GM15510 (cell line): ENCODE data around the gene QRFP.

Experiments used
- POLR2A ChIP-seq: IDR thresholded peaks from 3 replicates; pipeline ENCODE4 v1.6.1; 2011; ENCODE audit warnings: borderline replicate concordance; ENCODE audit not compliant: insufficient read length; ENCODE audit errors: extremely low read depth

QRFP gene

GRCh38 chr9:130870491-130871381, 25.9 kb downstream of the QRFP start:
- no peak for TF ChIP-seq POLR2A

- no peak for TF ChIP-seq POLR2A
These were observed 27.4 kb downstream of the QRFP start for GRCh38 chr9:130869250-130869649.

DNA sequence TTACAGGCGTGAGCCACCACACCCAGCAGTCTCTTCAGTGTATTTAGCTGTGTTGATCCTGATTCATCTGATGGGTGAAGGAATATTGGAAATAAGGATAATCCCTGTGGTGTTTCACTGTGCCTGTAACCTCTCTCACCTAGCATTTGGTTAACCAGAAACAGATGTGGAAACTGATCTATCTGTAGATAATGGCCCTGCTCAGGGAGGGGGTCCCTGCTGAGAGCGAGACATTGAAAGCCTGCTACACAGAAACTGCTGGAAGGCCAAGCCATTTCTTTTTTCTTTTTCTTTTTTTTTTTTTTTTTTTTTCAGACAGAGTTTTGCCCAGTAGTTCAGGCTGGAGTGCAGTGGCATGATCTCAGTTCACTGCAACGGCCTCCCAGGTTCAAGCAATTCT, 28.4 kb downstream of the QRFP start:
- no peak for TF ChIP-seq POLR2A

DNA sequence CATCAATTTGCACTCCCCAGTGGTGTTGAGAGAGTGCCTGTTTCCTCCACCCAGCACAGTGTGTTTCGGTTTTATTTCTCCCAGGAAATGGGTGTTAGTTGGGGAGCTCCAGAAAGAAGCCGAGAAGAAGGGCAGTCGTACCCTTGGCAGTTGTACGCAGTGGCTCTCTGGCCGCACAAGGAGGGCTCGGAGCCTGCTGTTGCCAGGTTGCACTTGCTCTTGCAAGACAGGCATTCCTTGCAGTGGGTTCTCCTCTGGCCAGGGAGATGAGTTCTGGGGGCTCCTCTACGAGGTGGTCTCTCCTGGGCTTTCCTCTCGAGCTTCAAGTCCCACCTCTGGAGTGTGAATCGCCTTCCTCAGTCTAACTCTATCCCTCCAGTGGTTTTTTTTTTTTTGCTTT, 29.1 kb downstream of the QRFP start:
- no peak for TF ChIP-seq POLR2A

- no peak for TF ChIP-seq POLR2A
These were observed 30.1 kb downstream of the QRFP start for GRCh38 chr9:130866474-130866965.

GRCh38 chr9:130865921-130866320, 30.7 kb downstream of the QRFP start:
- no peak for TF ChIP-seq POLR2A

DNA sequence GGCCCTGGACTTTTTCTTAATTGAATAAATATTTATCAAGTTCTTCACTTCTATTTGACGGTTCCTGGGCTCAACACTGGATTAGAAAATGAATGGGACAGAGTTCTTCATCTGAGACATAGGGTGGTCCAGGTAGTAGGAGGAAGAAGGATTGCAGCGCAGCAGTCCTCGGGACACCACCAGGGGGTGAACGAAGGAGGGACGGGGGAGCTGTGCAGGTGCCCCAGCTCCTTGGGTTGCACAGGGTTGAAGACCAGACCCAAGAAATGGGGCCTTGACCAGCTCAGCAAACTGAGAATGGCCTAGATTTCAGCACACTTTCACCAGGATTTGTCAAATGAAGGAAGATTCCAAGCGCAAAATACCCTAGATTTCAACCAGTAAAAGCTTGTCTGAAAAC, 32.1 kb downstream of the QRFP start:
- no peak for TF ChIP-seq POLR2A

DNA sequence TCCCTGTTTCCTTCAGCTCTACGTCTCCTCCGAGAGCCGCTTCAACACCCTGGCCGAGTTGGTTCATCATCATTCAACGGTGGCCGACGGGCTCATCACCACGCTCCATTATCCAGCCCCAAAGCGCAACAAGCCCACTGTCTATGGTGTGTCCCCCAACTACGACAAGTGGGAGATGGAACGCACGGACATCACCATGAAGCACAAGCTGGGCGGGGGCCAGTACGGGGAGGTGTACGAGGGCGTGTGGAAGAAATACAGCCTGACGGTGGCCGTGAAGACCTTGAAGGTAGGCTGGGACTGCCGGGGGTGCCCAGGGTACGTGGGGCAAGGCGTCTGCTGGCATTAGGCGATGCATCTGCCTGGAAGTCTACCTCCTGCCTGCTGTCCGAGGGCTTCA, 33.9 kb downstream of the QRFP start:
- TF ChIP-seq POLR2A, result no peak

- no peak for TF ChIP-seq POLR2A
These were observed 34.4 kb downstream of the QRFP start for GRCh38 chr9:130862217-130862616.

DNA sequence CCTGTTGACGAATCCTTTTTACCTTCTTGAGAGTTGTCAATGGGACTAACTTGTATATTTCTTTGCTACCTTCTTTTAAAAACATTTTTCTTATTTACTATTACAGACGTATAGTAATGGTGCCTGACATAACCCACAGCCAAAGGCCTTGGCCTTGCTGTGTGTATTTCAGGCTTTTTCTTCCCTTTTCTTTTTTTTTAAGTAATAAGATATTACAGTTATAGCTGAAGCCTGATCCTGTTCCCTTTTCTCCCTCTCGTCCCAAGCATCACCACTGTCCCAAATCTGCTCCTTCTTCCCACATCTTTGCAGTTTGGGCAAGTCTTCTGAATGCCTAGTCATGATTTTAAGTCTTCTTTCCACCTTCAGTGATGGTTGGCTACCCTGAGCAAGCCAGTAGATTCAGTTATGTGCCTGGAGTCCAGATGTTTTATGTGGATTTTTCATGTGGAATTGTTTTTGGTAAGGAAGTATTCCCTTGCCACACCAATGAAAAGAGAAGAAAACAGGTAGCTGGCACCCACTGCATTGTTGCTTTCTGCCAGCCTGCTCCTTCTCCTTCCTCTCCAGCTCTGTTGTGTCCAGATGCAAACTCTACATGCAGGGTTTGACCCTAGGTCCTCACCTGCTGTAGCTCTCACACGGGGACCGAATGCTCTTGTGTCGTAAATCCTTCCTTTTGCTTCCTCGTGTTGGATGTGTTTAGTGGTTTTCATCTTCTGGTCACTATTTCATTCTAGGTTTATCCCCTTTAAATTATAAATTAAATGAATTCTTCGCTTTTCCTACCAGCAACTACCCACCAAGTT, 35.0 kb downstream of the QRFP start:
- TF ChIP-seq POLR2A, result no peak

GRCh38 chr9:130860458-130861316, 35.9 kb downstream of the QRFP start:
- no peak for TF ChIP-seq POLR2A

- TF ChIP-seq POLR2A, result no peak
These were observed 37.6 kb downstream of the QRFP start for GRCh38 chr9:130858739-130859705.

GRCh38 chr9:130857864-130858738, 38.5 kb downstream of the QRFP start:
- TF ChIP-seq POLR2A, result no peak

DNA sequence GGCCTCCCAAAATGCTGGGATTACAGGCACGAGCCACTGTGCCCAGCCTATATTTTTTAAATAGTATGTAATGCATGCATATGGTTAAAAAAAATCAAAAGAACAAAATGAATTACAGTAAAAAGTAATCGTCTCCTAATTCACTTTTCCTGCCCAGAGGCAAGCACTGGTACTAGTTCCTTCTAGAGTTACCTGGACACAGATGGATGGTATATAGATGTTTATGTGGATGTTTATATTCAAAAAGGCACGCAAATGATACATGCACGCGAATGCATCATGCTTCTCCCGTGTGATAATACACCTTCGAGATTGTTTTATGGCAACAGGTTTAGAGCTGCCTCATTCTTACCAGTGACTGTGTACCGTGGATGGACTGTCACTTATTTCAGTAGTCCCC, 40.1 kb downstream of the QRFP start:
- no peak for TF ChIP-seq POLR2A
